Ectodermal cell (in vitro differentiated cells): Measurements from ENCODE around the gene CDKN1A.

Source experiments
- H3K27ac ChIP-seq: 2 replicates; pipeline ENCODE4 v1.7.0; 2013; ENCODE audit warnings: mild to moderate bottlenecking, low read depth, low read length; ENCODE audit not compliant: insufficient read depth, poor library complexity, severe bottlenecking
- H3K27me3 ChIP-seq: 2 replicates; pipeline ENCODE4 v1.7.0; 2013; ENCODE audit warnings: mild to moderate bottlenecking, low read length; ENCODE audit not compliant: insufficient read depth, control insufficient read depth, poor library complexity, severe bottlenecking
- H3K36me3 ChIP-seq: one replicate; pipeline ENCODE4 v1.7.0; 2013; ENCODE audit warnings: low read length; ENCODE audit not compliant: control insufficient read depth, insufficient read depth
- H3K4me1 ChIP-seq: one replicate; pipeline ENCODE4 v1.7.0; 2013; ENCODE audit warnings: low read length; ENCODE audit not compliant: control insufficient read depth, insufficient read depth
- H3K4me3 ChIP-seq: 2 replicates; pipeline ENCODE4 v1.7.0; 2013; ENCODE audit warnings: low read depth, low read length, control low read depth; ENCODE audit not compliant: insufficient read depth
- H3K9me3 ChIP-seq: 2 replicates; pipeline ENCODE4 v1.7.0; 2013; ENCODE audit warnings: mild to moderate bottlenecking, low read length, moderate library complexity; ENCODE audit not compliant: control insufficient read depth
- WGBS, 2 experiments: methylation state at CpG; one replicate each; pipeline ENCODE4 v1.1.7; 2013; ENCODE audit warnings: missing lambda C conversion rate in 2 of 2; 5-methylcytosine and 5-hydroxymethylcytosine counted together

The CDKN1A gene

DNA sequence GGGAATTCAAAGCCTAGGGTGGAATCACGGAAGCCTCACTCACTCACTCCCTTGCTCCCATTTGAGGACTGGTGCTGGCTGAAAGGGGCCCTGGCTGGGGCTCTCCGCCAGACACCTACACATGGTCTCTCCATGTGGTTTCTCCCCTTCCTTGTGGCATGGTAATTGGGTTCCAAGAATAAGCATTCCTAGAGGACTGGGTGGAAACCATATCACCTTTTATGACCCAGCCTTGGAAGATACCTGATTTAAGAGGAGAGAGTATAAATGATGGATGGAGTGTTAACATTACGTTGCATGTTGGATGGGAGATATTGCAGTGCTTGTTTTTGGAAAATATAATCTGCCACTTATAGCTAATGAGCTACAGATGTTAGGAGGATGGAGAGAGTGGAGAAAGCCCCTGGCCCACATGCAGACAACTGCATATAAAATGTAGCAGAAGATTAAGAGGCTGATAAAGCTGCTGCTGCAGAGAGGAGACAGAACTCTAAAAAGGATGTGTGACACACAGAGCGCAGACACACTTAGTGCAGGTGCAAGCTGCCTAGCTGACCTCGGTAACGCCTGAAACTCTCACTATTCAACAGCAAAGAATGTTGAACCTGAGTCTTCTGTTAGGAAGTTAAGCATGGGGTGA is 23.3 kb upstream of the CDKN1A start:
- no peak overlapping the region for H3K27ac ChIP-seq
- H3K9me3 ChIP-seq = no peaks in the 10 kb centered on the region
- no peak overlapping the region for H3K4me3 ChIP-seq
- 74 to 89% methylated on average over 6 of the region's 6 CpGs for WGBS, 2 experiments
- no peaks in the 10 kb centered on the region for H3K4me1 ChIP-seq
- no peaks in the 10 kb centered on the region for H3K36me3 ChIP-seq
- H3K27me3 ChIP-seq = no peaks in the 10 kb centered on the region

DNA sequence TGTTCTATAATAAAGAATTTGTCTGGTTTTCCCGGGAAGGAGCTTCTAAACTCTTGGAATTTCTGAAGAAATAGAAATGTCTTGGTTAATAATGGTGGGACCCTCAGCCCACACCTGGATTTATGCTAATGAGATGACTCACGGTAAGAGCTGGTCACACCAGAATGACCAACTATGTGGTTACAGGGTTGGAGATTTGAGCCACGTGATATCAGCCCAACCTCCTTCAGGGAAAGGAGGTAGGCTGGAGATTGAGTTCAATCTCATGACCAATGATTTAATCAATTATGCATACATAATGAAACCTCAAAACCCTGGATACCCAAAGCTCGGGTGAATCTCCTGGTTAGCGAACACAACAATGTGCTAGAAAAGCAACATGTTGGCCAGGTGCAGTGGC is 22.1 kb upstream of the CDKN1A start:
- H3K36me3 ChIP-seq = no peaks in the 10 kb centered on the region
- WGBS, 2 experiments = 75 to 79% methylated on average over 5 of the region's 5 CpGs
- H3K27me3 ChIP-seq = no peaks in the 10 kb centered on the region

GRCh38 chr6:36657271-36657670 is 21.2 kb upstream of the CDKN1A start:
- Histone ChIP-seq H3K9me3 (no peaks in the 10 kb centered on the region), H3K27ac (no peak overlapping the region), H3K4me1 (no peaks in the 10 kb centered on the region), H3K27me3 (no peaks in the 10 kb centered on the region), H3K36me3 (no peaks in the 10 kb centered on the region), H3K4me3 (no peak overlapping the region)
- WGBS, 2 experiments = 81 to 95% methylated on average over 1 of the region's 1 CpG

More for the DNA sequence above, 22.1 kb upstream of the CDKN1A start:
- H3K4me1 ChIP-seq = no peaks in the 10 kb centered on the region
- no peak overlapping the region for H3K27ac ChIP-seq
- no peak overlapping the region for H3K4me3 ChIP-seq
- no peaks in the 10 kb centered on the region for H3K9me3 ChIP-seq

DNA sequence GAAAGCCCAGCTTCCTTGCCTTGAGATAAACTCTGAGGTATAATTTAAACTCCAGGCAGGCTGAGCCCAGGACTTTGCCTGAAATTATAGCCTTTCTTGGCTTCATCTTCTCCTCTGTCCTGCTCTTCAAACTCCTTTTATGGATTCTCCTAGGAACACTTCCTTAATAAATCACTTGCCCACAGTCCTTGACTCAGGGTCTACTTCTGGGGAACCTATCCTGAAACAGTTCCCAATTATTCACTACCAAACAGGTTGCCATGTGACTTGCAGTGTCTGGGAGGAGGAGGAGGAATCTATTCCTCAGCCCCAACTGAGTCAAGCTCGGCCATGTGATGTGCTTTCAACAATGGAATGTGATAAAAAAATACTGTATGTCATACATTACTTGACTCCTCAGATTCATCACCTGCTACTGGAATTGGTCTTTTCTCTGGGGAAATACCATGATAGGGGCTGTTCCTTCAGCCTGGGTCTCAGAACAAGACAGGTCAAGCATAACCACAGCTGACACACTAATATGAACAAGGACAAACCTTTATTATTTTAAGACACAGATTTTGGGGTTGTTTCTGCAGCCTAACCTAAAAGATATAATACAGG is 20.5 kb upstream of the CDKN1A start:
- Histone ChIP-seq H3K27me3 (no peaks in the 10 kb centered on the region), H3K4me3 (no peak overlapping the region), H3K4me1 (no peaks in the 10 kb centered on the region), H3K27ac (no peak overlapping the region), H3K9me3 (no peaks in the 10 kb centered on the region), H3K36me3 (no peaks in the 10 kb centered on the region)
- WGBS, 2 experiments = 100% methylated on average over 1 of the region's 1 CpG; no CpG with 5 or more reads in 1 of the 2 experiments

DNA sequence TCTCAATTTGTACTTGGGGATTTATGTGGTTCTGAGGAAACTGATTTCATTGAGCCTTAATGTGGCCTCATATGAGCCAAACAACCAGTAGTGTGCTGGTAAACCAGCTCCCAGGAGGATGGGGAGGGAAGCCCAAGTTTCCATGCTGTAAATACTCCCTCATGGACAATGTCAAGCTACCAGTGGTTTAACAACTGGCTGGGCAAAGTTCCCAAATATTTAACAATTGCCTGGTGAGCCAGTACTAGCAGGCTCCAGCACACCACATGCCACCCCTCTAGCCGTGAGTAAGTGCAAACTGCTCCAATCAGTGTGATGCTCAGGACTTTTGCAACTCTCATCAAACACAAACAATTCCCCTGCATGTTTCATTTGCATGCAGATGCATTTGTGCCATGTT is 19.2 kb upstream of the CDKN1A start:
- Histone ChIP-seq H3K4me3 (no peak overlapping the region), H3K4me1 (no peaks in the 10 kb centered on the region), H3K27me3 (no peaks in the 10 kb centered on the region), H3K36me3 (no peaks in the 10 kb centered on the region), H3K9me3 (no peaks in the 10 kb centered on the region), H3K27ac (no peak overlapping the region)
- 83 to 85% methylated on average over 1 of the region's 1 CpG for WGBS, 2 experiments

DNA sequence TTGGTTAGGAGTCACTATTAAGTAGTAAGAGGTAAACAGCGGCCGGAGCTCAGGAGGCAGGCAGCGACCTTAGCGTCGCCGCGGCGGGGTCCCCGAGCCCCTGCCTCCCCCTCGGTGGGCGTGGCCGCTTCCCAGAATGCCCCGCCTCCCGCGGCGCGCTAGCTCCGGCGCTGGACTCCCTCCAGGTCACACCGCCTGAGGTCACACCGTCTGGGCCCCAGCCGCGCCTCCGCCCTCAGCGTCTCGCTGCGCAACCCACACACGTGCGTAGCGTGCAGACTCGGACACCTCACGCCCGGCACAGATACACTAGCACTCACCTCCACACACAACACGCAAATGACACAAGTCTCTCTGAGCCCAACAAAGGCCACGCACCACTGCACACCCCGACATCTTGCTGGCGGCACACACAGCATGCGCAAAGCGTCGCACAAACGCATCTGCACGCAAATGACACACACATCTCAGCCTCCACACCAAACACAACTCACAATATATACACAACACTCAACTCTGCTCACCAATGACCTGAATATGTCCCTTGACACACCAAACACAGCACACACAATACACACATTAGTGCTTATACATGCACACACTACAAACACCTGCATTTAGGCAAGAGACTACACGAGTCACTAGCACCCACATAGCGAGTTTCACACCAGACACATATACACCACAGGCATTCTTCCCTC is 17.6 kb upstream of the CDKN1A start:
- no peak overlapping the region for H3K27ac ChIP-seq
- H3K36me3 ChIP-seq = no peaks in the 10 kb centered on the region
- no peaks in the 10 kb centered on the region for H3K9me3 ChIP-seq
- 81 to 83% methylated on average over 44 of the region's 44 CpGs for whole genome bisulfite sequencing, 2 experiments
- no peaks in the 10 kb centered on the region for H3K4me1 ChIP-seq
- no peaks in the 10 kb centered on the region for H3K27me3 ChIP-seq
- no peak overlapping the region for H3K4me3 ChIP-seq

GRCh38 chr6:36662380-36662779 is 16.1 kb upstream of the CDKN1A start:
- no peak overlapping the region for H3K27ac ChIP-seq
- no peaks in the 10 kb centered on the region for H3K36me3 ChIP-seq
- no peaks in the 10 kb centered on the region for H3K27me3 ChIP-seq
- no peaks in the 10 kb centered on the region for H3K9me3 ChIP-seq
- peaks cover 13% of the 10 kb centered on the region for H3K4me1 ChIP-seq
- 78 to 79% methylated on average over 5 of the region's 5 CpGs for WGBS, 2 experiments
- H3K4me3 ChIP-seq = no peak overlapping the region

GRCh38 chr6:36662827-36663256 is 15.7 kb upstream of the CDKN1A start:
- WGBS, 2 experiments = 67% methylated on average over 6 of the region's 6 CpGs
- no peak overlapping the region for H3K27ac ChIP-seq
- no peaks in the 10 kb centered on the region for H3K27me3 ChIP-seq
- no peak overlapping the region for H3K4me3 ChIP-seq
- H3K9me3 ChIP-seq = no peaks in the 10 kb centered on the region
- H3K36me3 ChIP-seq = no peaks in the 10 kb centered on the region
- peaks cover 17% of the 10 kb centered on the region for H3K4me1 ChIP-seq

- Histone ChIP-seq H3K36me3 (no peaks in the 10 kb centered on the region), H3K27me3 (no peaks in the 10 kb centered on the region), H3K9me3 (no peaks in the 10 kb centered on the region), H3K27ac (no peak overlapping the region), H3K4me1 (peaks cover 22% of the 10 kb centered on the region), H3K4me3 (no peak overlapping the region)
- WGBS, 2 experiments = 90 to 95% methylated on average over 4 of the region's 4 CpGs
Measured at GRCh38 chr6:36663504-36664446, 14.7 kb upstream of the CDKN1A start.
